HG02763 (cell line): ENCODE data around the gene FOXF1.

Experiments
- ATAC-seq: cut with Tn5 transposase; IDR thresholded peaks from one replicate; pipeline ENCODE4 v1.9.1; 2021; ENCODE audit warnings: mild to moderate bottlenecking, moderate library complexity; ENCODE audit not compliant: unreplicated experiment

FOXF1 gene

GRCh38 chr16:86515777-86516622 is 5.7 kb downstream of the FOXF1 start:
- no peak for ATAC-seq

GRCh38 chr16:86516623-86517003 is 6.3 kb downstream of the FOXF1 start:
- no peak for ATAC-seq

GRCh38 chr16:86517033-86517432 is 6.7 kb downstream of the FOXF1 start:
- no peak for ATAC-seq

- ATAC-seq = no peak
These were observed 7.4 kb downstream of the FOXF1 start for GRCh38 chr16:86517652-86518258.

GRCh38 chr16:86519007-86519648 is 8.8 kb downstream of the FOXF1 start:
- ATAC-seq = no peak

GRCh38 chr16:86519649-86520316 is 9.5 kb downstream of the FOXF1 start:
- ATAC-seq = no peak

GRCh38 chr16:86520317-86521210 is 10.2 kb downstream of the FOXF1 start:
- ATAC-seq = no peak

- ATAC-seq = no peak
These were observed 11.2 kb downstream of the FOXF1 start for GRCh38 chr16:86521236-86522197.

- ATAC-seq = no peak
These were observed 12.3 kb downstream of the FOXF1 start for GRCh38 chr16:86522634-86523033.

- no peak for ATAC-seq
These were observed 12.9 kb downstream of the FOXF1 start for GRCh38 chr16:86523166-86523740.

- ATAC-seq = no peak
These were observed 13.7 kb downstream of the FOXF1 start for GRCh38 chr16:86524029-86524428.

GRCh38 chr16:86525696-86526095 is 15.4 kb downstream of the FOXF1 start:
- no peak for ATAC-seq

GRCh38 chr16:86527366-86527765 is 17.0 kb downstream of the FOXF1 start:
- ATAC-seq = no peak

GRCh38 chr16:86528061-86528929 is 18.0 kb downstream of the FOXF1 start:
- no peak for ATAC-seq

GRCh38 chr16:86529160-86529559 is 18.8 kb downstream of the FOXF1 start:
- no peak for ATAC-seq

GRCh38 chr16:86530251-86531190 is 20.2 kb downstream of the FOXF1 start:
- ATAC-seq = no peak

GRCh38 chr16:86531191-86531545 is 20.8 kb downstream of the FOXF1 start:
- ATAC-seq = no peak
